GM10847 (cell line): Measurements from ENCODE around the gene PLA2G4A.

Experiments used
- POLR2A ChIP-seq: IDR thresholded peaks from 2 replicates; pipeline ENCODE4 v1.6.1; 2011; ENCODE audit not compliant: insufficient read length; ENCODE audit errors: extremely low read depth

The PLA2G4A gene

GRCh38 chr1:186923486-186923885 lies 94.7 kb downstream of the PLA2G4A start:
- no peak for TF ChIP-seq POLR2A

- TF ChIP-seq POLR2A, result no peak
Observed at GRCh38 chr1:186925881-186926669, 97.3 kb downstream of the PLA2G4A start.

GRCh38 chr1:186927884-186928283 lies 99.1 kb downstream of the PLA2G4A start:
- TF ChIP-seq POLR2A, result no peak

- no peak for TF ChIP-seq POLR2A
Observed at GRCh38 chr1:186930238-186930637, 101.5 kb downstream of the PLA2G4A start.

GRCh38 chr1:186937016-186937670 lies 108.4 kb downstream of the PLA2G4A start:
- no peak for TF ChIP-seq POLR2A

GRCh38 chr1:186943891-186944686 lies 115.3 kb downstream of the PLA2G4A start:
- TF ChIP-seq POLR2A, result no peak

- TF ChIP-seq POLR2A, result no peak
Observed at GRCh38 chr1:186945146-186945545, 116.4 kb downstream of the PLA2G4A start.

- TF ChIP-seq POLR2A, result no peak
Observed at GRCh38 chr1:186948535-186948934, 119.8 kb downstream of the PLA2G4A start.

- no peak for TF ChIP-seq POLR2A
Observed at GRCh38 chr1:186949173-186949572, 120.4 kb downstream of the PLA2G4A start.

- TF ChIP-seq POLR2A, result no peak
Observed at GRCh38 chr1:186950547-186950946, 121.8 kb downstream of the PLA2G4A start.

GRCh38 chr1:186953876-186954275 lies 125.1 kb downstream of the PLA2G4A start:
- no peak for TF ChIP-seq POLR2A

GRCh38 chr1:186957314-186957713 lies 128.6 kb downstream of the PLA2G4A start:
- no peak for TF ChIP-seq POLR2A

- TF ChIP-seq POLR2A, result no peak
Observed at GRCh38 chr1:186958520-186958919, 129.8 kb downstream of the PLA2G4A start.

- TF ChIP-seq POLR2A, result no peak
Observed at GRCh38 chr1:186960861-186961260, 132.1 kb downstream of the PLA2G4A start.

- TF ChIP-seq POLR2A, result no peak
Observed at GRCh38 chr1:186965847-186966246, 137.1 kb downstream of the PLA2G4A start.

GRCh38 chr1:186966456-186966855 lies 137.7 kb downstream of the PLA2G4A start:
- TF ChIP-seq POLR2A, result no peak
